K562 (cell line): ENCODE data around the gene MEF2B. TPM values are rescaled to one million over a fixed set of nuclear protein-coding genes. Genes with fewer than 3 reads are reported as not detected.

Experiments used
- BCL6 ChIP-seq: fragments of 250-450 bp; sonication (Bioruptor Pico); IDR thresholded peaks from 2 replicates; pipeline ENCODE4 v1.4.0; 2020
- CBX5 ChIP-seq: IDR thresholded peaks from 2 replicates; pipeline ENCODE4 v1.6.1; 2014; ENCODE audit warnings: low read depth, borderline replicate concordance
- polyA plus RNA-seq, 8 experiments: library from polyadenylated mRNA; depleted of rRNA in 4 of 8; stranded (reverse) in 5 of 8; unstranded in 3 of 8; fragments of >200 nt; fragmentation: Nextera tagmentation in 2 of 8; fragmentation: Illumina TruSeq in 1 of 8; extraction: Ambion mirVana in 2 of 8; extraction: Trizol in 1 of 8; gene quantifications; 2 replicates each; pipeline versions ENCODE4 v1.2.1 to v1.2.3, GENCODE V29; 2011 to 2014; ENCODE audit warnings: inconsistent platforms in 1 of 8, missing spikeins in 1 of 8
- total RNA-seq, 7 experiments: library from RNA; depleted of rRNA in 6 of 7; stranded (reverse); fragments of >200 nt in 6 of 7; fragmentation: Illumina TruSeq in 2 of 7; extraction: Trizol in 2 of 7; gene quantifications; 2 replicates each; pipeline versions ENCODE4 v1.2.1 to v1.2.3, GENCODE V29; 2011 to 2021; ENCODE audit warnings: low replicate concordance in 1 of 7
- TF ChIP-seq, protein P1 (sequence below): fragments of 250-450 bp; sonication (Bioruptor Pico); IDR thresholded peaks from 2 replicates; pipeline ENCODE4 v1.4.0; 2020
- TF ChIP-seq, protein P2 (sequence below): fragments of 450-650 bp; formaldehyde crosslinking; IDR thresholded peaks from 2 replicates; pipeline ENCODE4 v1.4.0; 2020; ENCODE audit warnings: mild to moderate bottlenecking, mixed read lengths

MEF2B gene
- total and polyA plus RNA-seq, 9 of the 15 experiments (the other 6 are each of a cell fraction or from before 2014, with no cell fraction given) = 0.14 to 1.9 (median 0.71) TPM; not detected in 3

GRCh38 chr19:19095691-19096090 is 74.4 kb downstream of the MEF2B start (continued):
- TF ChIP-seq, protein P1, sequence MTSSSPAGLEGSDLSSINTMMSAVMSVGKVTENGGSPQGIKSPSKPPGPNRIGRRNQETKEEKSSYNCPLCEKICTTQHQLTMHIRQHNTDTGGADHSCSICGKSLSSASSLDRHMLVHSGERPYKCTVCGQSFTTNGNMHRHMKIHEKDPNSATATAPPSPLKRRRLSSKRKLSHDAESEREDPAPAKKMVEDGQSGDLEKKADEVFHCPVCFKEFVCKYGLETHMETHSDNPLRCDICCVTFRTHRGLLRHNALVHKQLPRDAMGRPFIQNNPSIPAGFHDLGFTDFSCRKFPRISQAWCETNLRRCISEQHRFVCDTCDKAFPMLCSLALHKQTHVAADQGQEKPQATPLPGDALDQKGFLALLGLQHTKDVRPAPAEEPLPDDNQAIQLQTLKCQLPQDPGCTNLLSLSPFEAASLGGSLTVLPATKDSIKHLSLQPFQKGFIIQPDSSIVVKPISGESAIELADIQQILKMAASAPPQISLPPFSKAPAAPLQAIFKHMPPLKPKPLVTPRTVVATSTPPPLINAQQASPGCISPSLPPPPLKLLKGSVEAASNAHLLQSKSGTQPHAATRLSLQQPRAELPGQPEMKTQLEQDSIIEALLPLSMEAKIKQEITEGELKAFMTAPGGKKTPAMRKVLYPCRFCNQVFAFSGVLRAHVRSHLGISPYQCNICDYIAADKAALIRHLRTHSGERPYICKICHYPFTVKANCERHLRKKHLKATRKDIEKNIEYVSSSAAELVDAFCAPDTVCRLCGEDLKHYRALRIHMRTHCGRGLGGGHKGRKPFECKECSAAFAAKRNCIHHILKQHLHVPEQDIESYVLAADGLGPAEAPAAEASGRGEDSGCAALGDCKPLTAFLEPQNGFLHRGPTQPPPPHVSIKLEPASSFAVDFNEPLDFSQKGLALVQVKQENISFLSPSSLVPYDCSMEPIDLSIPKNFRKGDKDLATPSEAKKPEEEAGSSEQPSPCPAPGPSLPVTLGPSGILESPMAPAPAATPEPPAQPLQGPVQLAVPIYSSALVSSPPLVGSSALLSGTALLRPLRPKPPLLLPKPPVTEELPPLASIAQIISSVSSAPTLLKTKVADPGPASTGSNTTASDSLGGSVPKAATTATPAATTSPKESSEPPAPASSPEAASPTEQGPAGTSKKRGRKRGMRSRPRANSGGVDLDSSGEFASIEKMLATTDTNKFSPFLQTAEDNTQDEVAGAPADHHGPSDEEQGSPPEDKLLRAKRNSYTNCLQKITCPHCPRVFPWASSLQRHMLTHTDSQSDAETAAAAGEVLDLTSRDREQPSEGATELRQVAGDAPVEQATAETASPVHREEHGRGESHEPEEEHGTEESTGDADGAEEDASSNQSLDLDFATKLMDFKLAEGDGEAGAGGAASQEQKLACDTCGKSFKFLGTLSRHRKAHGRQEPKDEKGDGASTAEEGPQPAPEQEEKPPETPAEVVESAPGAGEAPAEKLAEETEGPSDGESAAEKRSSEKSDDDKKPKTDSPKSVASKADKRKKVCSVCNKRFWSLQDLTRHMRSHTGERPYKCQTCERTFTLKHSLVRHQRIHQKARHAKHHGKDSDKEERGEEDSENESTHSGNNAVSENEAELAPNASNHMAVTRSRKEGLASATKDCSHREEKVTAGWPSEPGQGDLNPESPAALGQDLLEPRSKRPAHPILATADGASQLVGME (CRISPR knock-in tag) = no peak
- TF ChIP-seq CBX5 = no peak
- TF ChIP-seq, protein P2, sequence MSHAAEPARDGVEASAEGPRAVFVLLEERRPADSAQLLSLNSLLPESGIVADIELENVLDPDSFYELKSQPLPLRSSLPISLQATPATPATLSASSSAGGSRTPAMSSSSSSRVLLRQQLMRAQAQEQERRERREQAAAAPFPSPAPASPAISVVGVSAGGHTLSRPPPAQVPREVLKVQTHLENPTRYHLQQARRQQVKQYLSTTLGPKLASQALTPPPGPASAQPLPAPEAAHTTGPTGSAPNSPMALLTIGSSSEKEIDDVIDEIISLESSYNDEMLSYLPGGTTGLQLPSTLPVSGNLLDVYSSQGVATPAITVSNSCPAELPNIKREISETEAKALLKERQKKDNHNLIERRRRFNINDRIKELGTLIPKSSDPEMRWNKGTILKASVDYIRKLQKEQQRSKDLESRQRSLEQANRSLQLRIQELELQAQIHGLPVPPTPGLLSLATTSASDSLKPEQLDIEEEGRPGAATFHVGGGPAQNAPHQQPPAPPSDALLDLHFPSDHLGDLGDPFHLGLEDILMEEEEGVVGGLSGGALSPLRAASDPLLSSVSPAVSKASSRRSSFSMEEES (CRISPR knock-in tag) = no peak
- TF ChIP-seq BCL6 (CRISPR knock-in tag) = no peak

Other genes with a start within 250 kb of the MEF2B start
Only the 7 nearest of the 13 such genes appear.
- 14.1 and 15.1 TPM in 2 replicates for gene SLC25A42, start 106.3 kb downstream of the MEF2B start, total RNA-seq (2014; rRNA removed)
- 7.9 and 10.5 TPM in 2 replicates for gene SLC25A42, start 106.3 kb downstream of the MEF2B start, total RNA-seq (2014; rRNA removed; fragmentation: Illumina TruSeq; extraction: Trizol)
- 8.7 and 9.9 TPM in 2 replicates for gene SLC25A42, start 106.3 kb downstream of the MEF2B start, total RNA-seq (2015; rRNA removed; fragmentation: Illumina TruSeq; extraction: Trizol)
- 30.2 and 32.2 TPM in 2 replicates for gene SLC25A42, start 106.3 kb downstream of the MEF2B start, total RNA-seq (2021)
- 17.0 and 19.4 TPM in 2 replicates for gene SLC25A42, start 106.3 kb downstream of the MEF2B start, polyA plus RNA-seq (2011; rRNA removed)
- 16.4 and 23.3 TPM in 2 replicates for gene SLC25A42, start 106.3 kb downstream of the MEF2B start, polyA plus RNA-seq (2014; fragmentation: Illumina TruSeq; extraction: Trizol)
- 1 to 10 TPM in 1 of 2 experiments, under 1 TPM in 1; 0.59 to 2.0 TPM for gene SLC25A42, start 106.3 kb downstream of the MEF2B start, polyA plus RNA-seq (2014; fragmentation: Nextera tagmentation; extraction: Ambion mirVana)
- 24.7 and 25.5 TPM in 2 replicates for gene SLC25A42, start 106.3 kb downstream of the MEF2B start, polyA plus RNA-seq (2014; rRNA removed)
- 77.2 and 105 TPM in 2 replicates for gene TMEM161A, start 31.8 kb downstream of the MEF2B start, total RNA-seq (2014; rRNA removed)
- gene TMEM161A, start 31.8 kb downstream of the MEF2B start, total RNA-seq (2014; rRNA removed; fragmentation: Illumina TruSeq; extraction: Trizol) = 15.4 and 24.5 TPM in 2 replicates
- gene TMEM161A, start 31.8 kb downstream of the MEF2B start, total RNA-seq (2015; rRNA removed; fragmentation: Illumina TruSeq; extraction: Trizol) = 33.8 and 38.9 TPM in 2 replicates
- 76.7 and 81.2 TPM in 2 replicates for gene TMEM161A, start 31.8 kb downstream of the MEF2B start, total RNA-seq (2021)
- 42.5 and 66.4 TPM in 2 replicates for gene TMEM161A, start 31.8 kb downstream of the MEF2B start, polyA plus RNA-seq (2011; rRNA removed)
- 29.2 and 68.5 TPM in 2 replicates for gene TMEM161A, start 31.8 kb downstream of the MEF2B start, polyA plus RNA-seq (2014; fragmentation: Illumina TruSeq; extraction: Trizol)
- 1 to 10 TPM in 1 of 2 experiments, under 1 TPM in 1; 0.63 to 4.7 TPM for gene TMEM161A, start 31.8 kb downstream of the MEF2B start, polyA plus RNA-seq (2014; fragmentation: Nextera tagmentation; extraction: Ambion mirVana)
- 92.3 and 98.4 TPM in 2 replicates for gene TMEM161A, start 31.8 kb downstream of the MEF2B start, polyA plus RNA-seq (2014; rRNA removed)
- gene BORCS8, start 21.9 kb upstream of the MEF2B start, total RNA-seq (2014; rRNA removed) = 33.3 and 33.6 TPM in 2 replicates
- gene BORCS8, start 21.9 kb upstream of the MEF2B start, total RNA-seq (2014; rRNA removed; fragmentation: Illumina TruSeq; extraction: Trizol) = 7.9 and 11.3 TPM in 2 replicates
- gene BORCS8, start 21.9 kb upstream of the MEF2B start, total RNA-seq (2015; rRNA removed; fragmentation: Illumina TruSeq; extraction: Trizol) = 16.3 and 17.3 TPM in 2 replicates
- 30.4 and 30.5 TPM in 2 replicates for gene BORCS8, start 21.9 kb upstream of the MEF2B start, total RNA-seq (2021)
- 11.2 and 12.7 TPM in 2 replicates for gene BORCS8, start 21.9 kb upstream of the MEF2B start, polyA plus RNA-seq (2011; rRNA removed)
- 24.4 and 31.3 TPM in 2 replicates for gene BORCS8, start 21.9 kb upstream of the MEF2B start, polyA plus RNA-seq (2014; fragmentation: Illumina TruSeq; extraction: Trizol)
- 1 to 10 TPM; 4.6 to 9.4 TPM for gene BORCS8, start 21.9 kb upstream of the MEF2B start, polyA plus RNA-seq (2014; fragmentation: Nextera tagmentation; extraction: Ambion mirVana)
- gene BORCS8, start 21.9 kb upstream of the MEF2B start, polyA plus RNA-seq (2014; rRNA removed) = 28.7 and 29.9 TPM in 2 replicates
- 152 and 203 TPM in 2 replicates for gene RFXANK, start 22.0 kb upstream of the MEF2B start, total RNA-seq (2014; rRNA removed)
- 79.8 and 106 TPM in 2 replicates for gene RFXANK, start 22.0 kb upstream of the MEF2B start, total RNA-seq (2014; rRNA removed; fragmentation: Illumina TruSeq; extraction: Trizol)
- gene RFXANK, start 22.0 kb upstream of the MEF2B start, total RNA-seq (2015; rRNA removed; fragmentation: Illumina TruSeq; extraction: Trizol) = 158 and 164 TPM in 2 replicates
- 176 and 185 TPM in 2 replicates for gene RFXANK, start 22.0 kb upstream of the MEF2B start, total RNA-seq (2021)
- gene RFXANK, start 22.0 kb upstream of the MEF2B start, polyA plus RNA-seq (2011; rRNA removed) = 68.6 and 70.4 TPM in 2 replicates
- gene RFXANK, start 22.0 kb upstream of the MEF2B start, polyA plus RNA-seq (2014; fragmentation: Illumina TruSeq; extraction: Trizol) = 181 and 187 TPM in 2 replicates
- 100 to 1,000 TPM in 1 of 2 experiments, 10 to 100 TPM in 1; 81.4 to 150 TPM for gene RFXANK, start 22.0 kb upstream of the MEF2B start, polyA plus RNA-seq (2014; fragmentation: Nextera tagmentation; extraction: Ambion mirVana)
- gene RFXANK, start 22.0 kb upstream of the MEF2B start, polyA plus RNA-seq (2014; rRNA removed) = 138 and 143 TPM in 2 replicates
- gene NR2C2AP, start 33.2 kb upstream of the MEF2B start, total RNA-seq (2014; rRNA removed) = 31.3 and 33.1 TPM in 2 replicates
- 23.1 and 26.3 TPM in 2 replicates for gene NR2C2AP, start 33.2 kb upstream of the MEF2B start, total RNA-seq (2014; rRNA removed; fragmentation: Illumina TruSeq; extraction: Trizol)
- 26.4 TPM in 2 replicates for gene NR2C2AP, start 33.2 kb upstream of the MEF2B start, total RNA-seq (2015; rRNA removed; fragmentation: Illumina TruSeq; extraction: Trizol)
- 32.4 and 35.6 TPM in 2 replicates for gene NR2C2AP, start 33.2 kb upstream of the MEF2B start, total RNA-seq (2021)
- 22.3 and 23.7 TPM in 2 replicates for gene NR2C2AP, start 33.2 kb upstream of the MEF2B start, polyA plus RNA-seq (2011; rRNA removed)
- 30.3 and 33.1 TPM in 2 replicates for gene NR2C2AP, start 33.2 kb upstream of the MEF2B start, polyA plus RNA-seq (2014; fragmentation: Illumina TruSeq; extraction: Trizol)
- 10 to 100 TPM; 55.3 to 77.4 TPM for gene NR2C2AP, start 33.2 kb upstream of the MEF2B start, polyA plus RNA-seq (2014; fragmentation: Nextera tagmentation; extraction: Ambion mirVana)
- 37.5 and 39.0 TPM in 2 replicates for gene NR2C2AP, start 33.2 kb upstream of the MEF2B start, polyA plus RNA-seq (2014; rRNA removed)
- gene NCAN, start 41.7 kb upstream of the MEF2B start, total RNA-seq (2014; rRNA removed) = not detected in 2 replicates
- not detected in 2 replicates for gene NCAN, start 41.7 kb upstream of the MEF2B start, total RNA-seq (2014; rRNA removed; fragmentation: Illumina TruSeq; extraction: Trizol)
- not detected in 2 replicates for gene NCAN, start 41.7 kb upstream of the MEF2B start, total RNA-seq (2015; rRNA removed; fragmentation: Illumina TruSeq; extraction: Trizol)
- gene NCAN, start 41.7 kb upstream of the MEF2B start, total RNA-seq (2021) = 0.04 and 0.07 TPM in 2 replicates
- not detected in 2 replicates for gene NCAN, start 41.7 kb upstream of the MEF2B start, polyA plus RNA-seq (2011; rRNA removed)
- not detected in 2 replicates for gene NCAN, start 41.7 kb upstream of the MEF2B start, polyA plus RNA-seq (2014; fragmentation: Illumina TruSeq; extraction: Trizol)
- gene NCAN, start 41.7 kb upstream of the MEF2B start, polyA plus RNA-seq (2014; fragmentation: Nextera tagmentation; extraction: Ambion mirVana) = not detected
- gene NCAN, start 41.7 kb upstream of the MEF2B start, polyA plus RNA-seq (2014; rRNA removed) = not detected in 2 replicates
- gene TM6SF2, start 103.0 kb upstream of the MEF2B start, total RNA-seq (2014; rRNA removed) = not detected in 2 replicates
- not detected in 2 replicates for gene TM6SF2, start 103.0 kb upstream of the MEF2B start, total RNA-seq (2014; rRNA removed; fragmentation: Illumina TruSeq; extraction: Trizol)
- not detected in 2 replicates for gene TM6SF2, start 103.0 kb upstream of the MEF2B start, total RNA-seq (2015; rRNA removed; fragmentation: Illumina TruSeq; extraction: Trizol)
- gene TM6SF2, start 103.0 kb upstream of the MEF2B start, total RNA-seq (2021) = not detected in 2 replicates
- gene TM6SF2, start 103.0 kb upstream of the MEF2B start, polyA plus RNA-seq (2011; rRNA removed) = 0.05 TPM in 1 of 2 replicates, not detected in the other
- not detected in 2 replicates for gene TM6SF2, start 103.0 kb upstream of the MEF2B start, polyA plus RNA-seq (2014; fragmentation: Illumina TruSeq; extraction: Trizol)
- gene TM6SF2, start 103.0 kb upstream of the MEF2B start, polyA plus RNA-seq (2014; fragmentation: Nextera tagmentation; extraction: Ambion mirVana) = not detected
- not detected in 2 replicates for gene TM6SF2, start 103.0 kb upstream of the MEF2B start, polyA plus RNA-seq (2014; rRNA removed)